GM12878 (cell line): Measurements from ENCODE around the gene ZNF726. TPM values are rescaled to one million over a fixed set of nuclear protein-coding genes. Genes with fewer than 3 reads are reported as not detected.
"Not testable (repeated sequence)": the region's sequence is repeated elsewhere in the genome, so short reads cannot be mapped to it uniquely, and the experiment has no call there.

Experiments used
- ATAC-seq: fragments of 200-7000 bp; cut with Tn5 transposase; 3 replicates; pipeline ENCODE4 v1.9.1; 2020; ENCODE audit warnings: mild to moderate bottlenecking, moderate library complexity
- BruUV-seq: library from RNA; stranded (reverse); fragments of 400-500 nt; replicated peaks from 2 replicates; lab custom pipeline; 2021; lab: Mats Ljungman, UMichigan
- CTCF ChIA-PET: fragments of 300-600 bp; sonication (Branson Sonifier 250); formaldehyde crosslinking; extraction: SDS; loops from one replicate; lab custom pipeline; 2021; ENCODE audit warnings: inconsistent platforms; lab: Yijun Ruan, JAX
- POLR2A ChIA-PET: fragments of 350-600 bp; formaldehyde crosslinking; extraction: SDS; loops from one replicate; lab custom pipeline; 2021; ENCODE audit warnings: inconsistent platforms; lab: Charles Lee
- RAD21 ChIA-PET: fragments of 300-600 bp; sonication (Branson Sonifier 250); formaldehyde crosslinking; loops from one replicate; lab custom pipeline; 2023; ENCODE audit warnings: antibody characterized with exemption; ENCODE audit not compliant: unreplicated experiment; lab: Charles Lee
- SMC1A ChIA-PET: fragments of 300-600 bp; sonication (Branson Sonifier 250); formaldehyde crosslinking; loops from one replicate; lab custom pipeline; 2023; ENCODE audit not compliant: unreplicated experiment, uncharacterized antibody; lab: Charles Lee
- DNase-seq: peaks from one replicate; pipeline ENCODE4 v3.0.0-alpha.2; 2011; ENCODE audit warnings: low read depth, low spot score
- FAIRE-seq: peaks from 3 replicates; lab custom pipeline; 2011; peaks lifted over from hg19 to GRCh38; lab: Jason Lieb, UNC
- H2AFZ ChIP-seq: 2 replicates; pipeline ENCODE4 v1.6.0; 2011; ENCODE audit warnings: low read depth, low read length, control low read depth; ENCODE audit not compliant: control insufficient read depth
- H3K27ac ChIP-seq: 2 replicates; pipeline ENCODE4 v1.5.1; 2011; ENCODE audit warnings: control low read depth; ENCODE audit not compliant: control insufficient read depth, insufficient read depth
- H3K27me3 ChIP-seq, 2 experiments: replicated peaks in 1 of 2; 2 replicates each; pipeline versions ENCODE4 v1.6.0 to v1.6.1; 2011; ENCODE audit warnings: low read length in 1 of 2; ENCODE audit not compliant: control insufficient read depth in 2 of 2, insufficient read depth in 2 of 2
- H3K36me3 ChIP-seq, 2 experiments: 2 replicates each; pipeline ENCODE4 v1.5.1; 2011; ENCODE audit warnings: low read length in 1 of 2; ENCODE audit not compliant: control insufficient read depth in 2 of 2, insufficient read depth in 2 of 2
- H3K4me1 ChIP-seq: 2 replicates; pipeline ENCODE4 v1.6.1; 2011; ENCODE audit warnings: mild to moderate bottlenecking, low read length, moderate library complexity, mixed read lengths; ENCODE audit not compliant: control insufficient read depth, insufficient read depth
- H3K4me2 ChIP-seq: 2 replicates; pipeline ENCODE4 v1.6.0; 2011; ENCODE audit warnings: control low read depth; ENCODE audit not compliant: control insufficient read depth, insufficient read depth
- H3K4me3 ChIP-seq: fragments of 200-600 bp; sonication (generic); 2 replicates; pipeline ENCODE4 v1.5.1; 2016
- H3K79me2 ChIP-seq: 2 replicates; pipeline ENCODE4 v1.6.0; 2011; ENCODE audit warnings: low read length; ENCODE audit not compliant: control insufficient read depth, insufficient read depth
- H3K9ac ChIP-seq: 2 replicates; pipeline ENCODE4 v1.8.0; 2011; ENCODE audit warnings: low read length, control low read depth, mixed read lengths; ENCODE audit not compliant: control insufficient read depth, insufficient read depth
- H3K9me3 ChIP-seq: replicated peaks from 3 replicates; pipeline ENCODE4 v1.5.1; 2011; ENCODE audit warnings: mild to moderate bottlenecking, low read length; ENCODE audit not compliant: control insufficient read depth, insufficient read depth
- H4K20me1 ChIP-seq: 2 replicates; pipeline ENCODE4 v1.6.0; 2011; ENCODE audit not compliant: control insufficient read depth, insufficient read depth
- FOS ChIP-seq: IDR thresholded peaks from 3 replicates; pipeline ENCODE4 v1.6.1; 2011; ENCODE audit warnings: borderline replicate concordance; ENCODE audit not compliant: insufficient read length; ENCODE audit errors: extremely low read depth
- FOXM1 ChIP-seq: IDR thresholded peaks from 2 replicates; pipeline ENCODE4 v1.6.1; 2012; ENCODE audit warnings: low read depth, mild to moderate bottlenecking, inconsistent platforms, low read length, moderate library complexity
- HSF1 ChIP-seq: fragments of 150-350 bp; IDR thresholded peaks from 2 replicates; pipeline ENCODE4 v1.6.1; 2014; ENCODE audit warnings: mild to moderate bottlenecking, low read depth, low read length
- MAX ChIP-seq: IDR thresholded peaks from 2 replicates; pipeline ENCODE4 v1.6.1; 2012; ENCODE audit warnings: low read depth, low read length, improper control_type of control experiment
- MYB ChIP-seq: fragments of 150-350 bp; IDR thresholded peaks from 2 replicates; pipeline ENCODE4 v1.6.1; 2014; ENCODE audit warnings: mild to moderate bottlenecking, low read depth, low read length, borderline replicate concordance
- PML ChIP-seq: IDR thresholded peaks from 2 replicates; pipeline ENCODE4 v1.6.1; 2012; ENCODE audit warnings: low read length, inconsistent platforms
- RFX5 ChIP-seq: IDR thresholded peaks from 2 replicates; pipeline ENCODE4 v1.6.1; 2011; ENCODE audit warnings: low read depth, low read length, improper control_type of control experiment
- SPI1 ChIP-seq: IDR thresholded peaks from 2 replicates; pipeline ENCODE4 v1.6.1; 2011; ENCODE audit warnings: low read depth, mild to moderate bottlenecking, low read length, moderate library complexity, borderline replicate concordance; ENCODE audit not compliant: insufficient read depth
- TAF1 ChIP-seq: IDR thresholded peaks from 2 replicates; pipeline ENCODE4 v1.6.1; 2011; ENCODE audit warnings: mild to moderate bottlenecking, low read depth, low read length, borderline replicate concordance
- TCF12 ChIP-seq: IDR thresholded peaks from 2 replicates; pipeline ENCODE4 v1.6.1; 2011; ENCODE audit warnings: low read depth, mild to moderate bottlenecking, low read length
- WGBS: methylation state at CpG from one replicate; pipeline ENCODE4 v1.1.6; 2016; ENCODE audit warnings: low lambda C conversion rate; ENCODE audit not compliant: insufficient replicate concordance, insufficient coverage; ENCODE audit errors: missing lambda C conversion rate; 5-methylcytosine and 5-hydroxymethylcytosine counted together
- in situ Hi-C: fragments of 300-500 bp; cut with MboI; formaldehyde crosslinking; loops from 9 replicates; pipeline ENCODE4 v1.14.3; 2018; ENCODE audit warnings: mixed read lengths
- intact Hi-C: fragments of 100-400 bp; cut with micrococcal nuclease; formaldehyde crosslinking; loops from one replicate; pipeline ENCODE4 v1.14.2; 2022; ENCODE audit not compliant: unreplicated experiment
- polyA plus RNA-seq, 11 experiments: library from polyadenylated mRNA; depleted of rRNA in 4 of 11; unstranded in 6 of 11; stranded (reverse) in 5 of 11; fragments of >200 nt; fragmentation: Nextera tagmentation in 4 of 11; fragmentation: Illumina TruSeq in 1 of 11; extraction: Ambion mirVana in 4 of 11; extraction: Trizol in 1 of 11; gene quantifications; 1 replicate in 1 of 11; 2 replicates in 10 of 11; pipeline versions ENCODE4 v1.2.1 to v1.2.3, GENCODE V29; 2011 to 2016; ENCODE audit warnings: inconsistent platforms in 2 of 11, missing spikeins in 2 of 11, low read depth in 1 of 11
- total RNA-seq, 4 experiments: library from RNA; depleted of rRNA in 3 of 4; stranded (reverse); fragments of >200 nt in 3 of 4; fragmentation: Illumina TruSeq in 1 of 4; extraction: Trizol in 1 of 4; gene quantifications; 2 replicates each; pipeline versions ENCODE4 v1.2.1 to v1.2.3, GENCODE V29; 2013 to 2021
- TF ChIP-seq, protein P1 (sequence below): fragments of 450-650 bp; IDR thresholded peaks from 2 replicates; pipeline ENCODE4 v1.6.1; 2017; ENCODE audit warnings: mild to moderate bottlenecking, low read depth, inconsistent platforms; ENCODE audit not compliant: poor library complexity, severe bottlenecking

Gene ZNF726
- total and polyA plus RNA-seq, 10 of the 15 experiments (the other 5 are each of a cell fraction or from before 2014, with no cell fraction given), result 0.69 to 2.3 (median 1.5) TPM

- H3K9me3 ChIP-seq, H4K20me1 ChIP-seq, FAIRE-seq, H3K4me2 ChIP-seq, SMC1A ChIA-PET, DNase-seq, RAD21 ChIA-PET, H3K9ac ChIP-seq, H3K4me1 ChIP-seq, ATAC-seq, H3K79me2 ChIP-seq, BruUV-seq, H2AFZ ChIP-seq, H3K4me3 ChIP-seq, CTCF ChIA-PET, in situ Hi-C loops, intact Hi-C loops, H3K27ac ChIP-seq, POLR2A ChIA-PET, H3K36me3 ChIP-seq, H3K27me3 ChIP-seq: not testable (repeated sequence)
- 70% methylated on average over 3 of the region's 26 CpGs for WGBS
Observed at GRCh38 chr19:23964334-23964733, 49.6 kb downstream of the ZNF726 start.

DNA sequence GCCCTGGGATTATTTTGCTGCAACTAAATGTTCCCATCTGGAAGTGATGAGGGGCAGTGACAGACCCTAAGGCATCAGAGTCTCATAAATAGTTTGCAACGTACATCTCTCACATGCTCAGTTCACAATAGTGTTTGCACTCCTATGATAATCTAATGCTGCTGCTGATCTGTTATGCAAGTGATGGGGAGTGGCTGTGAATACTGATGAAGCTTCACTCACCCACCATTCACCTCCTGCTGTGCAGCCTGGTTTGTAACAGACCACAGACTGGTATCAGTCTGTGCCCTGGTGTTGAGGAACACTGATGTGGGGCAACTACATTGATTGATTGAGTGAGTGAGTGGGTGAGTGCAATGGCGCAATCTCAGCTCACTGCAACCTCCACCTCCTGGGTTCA is 54.9 kb downstream of the ZNF726 start:
- Histone ChIP-seq H3K36me3 (no peaks in the 10 kb centered on the region), H3K4me2 (no peak overlapping the region), H3K27ac (no peak overlapping the region), H4K20me1 (no peaks in the 10 kb centered on the region), H3K27me3 (no peaks in the 10 kb centered on the region), H3K9me3 (no peaks in the 10 kb centered on the region; the same call in 2 of the 3 replicates), H3K9ac (no peak overlapping the region), H3K4me3 (no peak overlapping the region), H2AFZ (no peak overlapping the region), H3K4me1 (no peaks in the 10 kb centered on the region), H3K79me2 (no peaks in the 10 kb centered on the region)
- 14% methylated on average over 2 of the region's 2 CpGs for WGBS
- CTCF ChIA-PET, result no interaction called here
- TF ChIP-seq PML (no peak), SPI1 (no peak), FOXM1 (no peak), MYB (no peak), MAX (no peak), FOS (no peak), HSF1 (no peak), TAF1 (no peak), TCF12 (no peak), RFX5 (no peak)
- TF ChIP-seq, protein P1, sequence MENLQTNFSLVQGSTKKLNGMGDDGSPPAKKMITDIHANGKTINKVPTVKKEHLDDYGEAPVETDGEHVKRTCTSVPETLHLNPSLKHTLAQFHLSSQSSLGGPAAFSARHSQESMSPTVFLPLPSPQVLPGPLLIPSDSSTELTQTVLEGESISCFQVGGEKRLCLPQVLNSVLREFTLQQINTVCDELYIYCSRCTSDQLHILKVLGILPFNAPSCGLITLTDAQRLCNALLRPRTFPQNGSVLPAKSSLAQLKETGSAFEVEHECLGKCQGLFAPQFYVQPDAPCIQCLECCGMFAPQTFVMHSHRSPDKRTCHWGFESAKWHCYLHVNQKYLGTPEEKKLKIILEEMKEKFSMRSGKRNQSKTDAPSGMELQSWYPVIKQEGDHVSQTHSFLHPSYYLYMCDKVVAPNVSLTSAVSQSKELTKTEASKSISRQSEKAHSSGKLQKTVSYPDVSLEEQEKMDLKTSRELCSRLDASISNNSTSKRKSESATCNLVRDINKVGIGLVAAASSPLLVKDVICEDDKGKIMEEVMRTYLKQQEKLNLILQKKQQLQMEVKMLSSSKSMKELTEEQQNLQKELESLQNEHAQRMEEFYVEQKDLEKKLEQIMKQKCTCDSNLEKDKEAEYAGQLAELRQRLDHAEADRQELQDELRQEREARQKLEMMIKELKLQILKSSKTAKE, result no peak
- POLR2A ChIA-PET, result no interaction called here
- RAD21 ChIA-PET, result no interaction called here
- intact Hi-C loops (no loop called here), in situ Hi-C loops (loop anchor here (5.0 kb wide), 2 partner anchors 97 to 502 kb away; no protein-coding TSS in a partner anchor)
- no peak for ATAC-seq
- DNase-seq, result no peak
- SMC1A ChIA-PET, result no interaction called here
- no TSS peak for BruUV-seq
- no peak for FAIRE-seq
